Fibroblast of skin of right biceps (primary cell): ENCODE data around the gene PCNX2.

ENCODE experiments used
- DNase-seq: peaks from one replicate; pipeline ENCODE4 v3.0.0-alpha.2; 2013

The PCNX2 gene

DNA sequence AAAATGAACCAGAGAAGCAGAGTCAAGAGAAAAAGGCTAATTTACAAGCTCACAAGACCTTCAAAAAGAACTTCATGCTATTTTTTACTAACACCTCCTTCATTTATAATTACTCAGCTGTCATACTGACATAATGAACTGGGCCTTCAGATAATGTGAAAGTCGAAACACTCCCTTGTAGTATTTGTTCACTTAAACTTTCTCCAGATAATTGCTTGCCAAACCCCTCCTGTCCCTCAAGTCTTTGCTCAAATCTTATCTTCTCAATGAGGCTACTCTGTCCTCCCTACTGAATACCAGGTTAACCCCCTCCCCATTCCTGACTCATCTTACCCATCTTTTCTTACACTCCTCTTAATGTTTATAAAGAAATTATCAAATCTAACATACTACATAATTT is 20.9 kb upstream of the PCNX2 start:
- DNase-seq: no peak

DNA sequence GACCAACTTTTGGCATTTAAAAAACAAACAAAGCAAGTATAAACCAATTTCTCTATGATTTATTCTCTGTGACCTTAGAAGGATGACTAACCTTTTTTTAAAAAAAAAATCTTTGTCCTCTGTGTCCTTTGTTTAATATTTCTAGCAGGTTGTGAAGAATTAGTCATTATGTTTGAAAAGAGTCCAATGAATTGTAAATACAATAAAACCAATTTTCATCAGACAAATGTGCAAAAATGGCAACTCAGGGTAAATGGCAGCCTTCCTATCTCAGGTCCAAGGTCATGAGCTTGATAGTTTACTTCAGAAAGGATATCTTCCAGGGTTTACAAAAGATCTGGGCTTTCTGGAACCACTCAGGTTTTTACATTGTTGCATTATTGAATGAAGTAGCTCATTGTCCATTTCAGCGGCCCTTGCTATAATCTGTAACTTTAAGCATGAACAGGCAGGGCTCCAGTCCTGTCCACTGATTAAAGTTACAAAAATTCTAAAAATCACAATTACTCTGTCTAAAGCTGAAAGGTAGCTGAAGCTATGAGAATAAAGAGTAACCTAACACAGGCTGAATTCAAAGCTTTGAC is 20.3 kb upstream of the PCNX2 start:
- no peak for DNase-seq

- DNase-seq: no peak
These were observed 18.1 kb upstream of the PCNX2 start for GRCh38 chr1:233313434-233314155.

GRCh38 chr1:233304489-233305102 is 9.1 kb upstream of the PCNX2 start:
- peak; percentile 24 for DNase-seq

DNA sequence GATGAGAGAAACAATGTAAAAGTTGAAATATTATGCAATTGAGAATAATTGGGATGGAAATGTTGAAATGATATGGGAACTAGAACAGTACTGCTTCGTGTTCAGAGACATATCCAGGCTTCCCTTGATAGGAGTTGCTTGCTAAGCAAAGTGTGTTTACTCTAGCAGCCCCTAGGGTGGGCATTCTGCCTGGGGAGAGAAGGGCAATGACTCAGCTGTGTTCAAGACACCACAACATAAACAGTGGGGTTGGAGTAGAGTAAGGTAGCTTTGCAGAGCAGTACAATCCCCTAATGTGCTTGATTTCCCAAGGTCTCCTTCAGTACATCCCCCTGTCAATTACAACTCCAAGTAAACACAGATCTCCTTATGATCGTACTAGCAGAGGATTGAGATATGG is 4.8 kb upstream of the PCNX2 start:
- no peak for DNase-seq

DNA sequence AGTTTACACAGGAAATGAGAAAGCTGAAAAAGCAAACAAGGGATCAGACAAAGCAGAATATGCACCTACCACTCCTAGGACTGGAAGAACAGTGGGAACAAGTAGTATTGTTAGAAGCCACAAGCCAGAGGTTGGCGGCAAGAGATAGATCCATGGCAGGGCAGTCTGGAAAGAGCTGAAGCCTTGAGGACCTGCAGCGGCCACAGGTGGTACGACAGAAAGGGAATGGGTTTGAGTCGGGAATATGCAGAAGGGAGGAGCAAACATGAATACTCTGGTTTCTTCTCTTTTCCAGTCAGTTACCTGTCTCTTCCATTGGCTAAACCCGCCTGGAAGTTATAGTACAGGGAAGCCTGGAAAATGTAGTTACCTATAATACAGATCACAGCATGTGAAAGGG is 3.9 kb upstream of the PCNX2 start:
- no peak for DNase-seq

DNA sequence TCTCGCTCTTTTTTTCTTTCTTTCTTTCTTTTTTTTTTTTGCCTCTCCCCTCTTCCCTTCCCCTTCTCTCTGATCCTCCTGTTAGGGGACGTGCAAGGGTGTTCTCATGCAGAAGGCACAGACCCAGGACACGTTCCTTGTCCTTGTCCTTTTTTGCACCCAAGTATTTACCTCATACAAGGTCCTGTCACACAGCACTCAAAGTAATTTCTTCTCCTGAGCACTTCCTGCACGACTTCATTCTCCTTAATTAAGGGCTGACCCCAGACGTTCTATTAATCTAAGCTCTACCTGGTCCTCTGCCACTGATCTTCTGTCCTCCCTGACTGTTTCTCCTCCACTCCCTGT is 424 bp upstream of the PCNX2 start:
- DNase-seq: no peak

DNA sequence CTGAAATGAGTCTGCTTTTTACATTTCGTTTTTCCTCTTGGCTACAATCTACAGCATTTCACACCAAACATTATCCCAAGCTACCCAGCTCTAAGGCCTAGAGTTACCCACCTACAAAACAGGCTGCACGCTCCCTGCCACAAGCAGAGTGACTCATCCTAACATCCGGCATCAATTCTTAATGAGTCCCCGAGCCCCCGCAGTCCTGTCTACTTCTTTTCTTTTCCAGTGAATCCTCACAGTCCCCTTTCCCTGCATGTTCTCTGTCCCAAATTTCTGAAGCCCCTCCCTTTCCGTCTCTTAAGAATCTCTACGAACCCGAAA is 650 bp downstream of the PCNX2 start:
- DNase-seq: peak; percentile 74

- DNase-seq: peak; percentile 6
These were observed 1.7 kb downstream of the PCNX2 start for GRCh38 chr1:233293556-233294446.

- DNase-seq: no peak
These were observed 5.0 kb downstream of the PCNX2 start for GRCh38 chr1:233290396-233291034.

DNA sequence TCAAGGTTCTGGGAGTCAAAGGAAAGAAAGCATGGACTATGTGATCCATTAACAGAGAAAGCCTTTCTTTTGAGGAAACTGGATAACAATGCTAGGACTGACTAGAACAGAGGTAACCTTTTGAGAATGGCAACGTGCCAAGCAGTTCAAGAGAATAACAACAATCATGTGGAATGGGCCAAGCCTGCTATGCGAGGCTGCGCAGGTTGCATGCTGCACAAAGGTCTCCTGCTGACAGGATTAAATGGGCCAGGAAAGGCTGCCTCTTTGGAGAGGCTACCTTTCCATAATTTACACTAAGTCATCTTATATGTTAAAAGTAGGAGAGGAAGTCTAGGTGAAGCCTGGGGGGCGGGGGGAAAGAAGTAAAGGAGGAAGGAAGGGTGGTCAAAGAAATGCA is 5.8 kb downstream of the PCNX2 start:
- DNase-seq: no peak

DNA sequence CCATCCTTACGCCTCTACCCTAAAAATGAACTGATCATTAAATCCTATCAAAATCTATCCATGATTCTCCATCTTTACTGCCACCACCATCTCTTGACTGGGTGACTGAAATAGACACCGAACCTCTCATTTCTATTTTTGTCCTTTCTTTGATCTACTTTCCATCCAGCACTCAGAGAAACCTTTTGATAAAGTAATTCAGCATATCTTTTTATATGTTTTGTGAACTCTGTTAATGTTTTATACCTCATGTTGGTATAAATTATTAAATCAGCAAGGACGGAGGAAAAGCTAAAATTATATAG is 13.0 kb downstream of the PCNX2 start:
- no peak for DNase-seq

GRCh38 chr1:233281711-233282581 is 13.6 kb downstream of the PCNX2 start:
- peak; percentile 67 for DNase-seq

- DNase-seq: no peak
These were observed 15.6 kb downstream of the PCNX2 start for GRCh38 chr1:233279971-233280370.

DNA sequence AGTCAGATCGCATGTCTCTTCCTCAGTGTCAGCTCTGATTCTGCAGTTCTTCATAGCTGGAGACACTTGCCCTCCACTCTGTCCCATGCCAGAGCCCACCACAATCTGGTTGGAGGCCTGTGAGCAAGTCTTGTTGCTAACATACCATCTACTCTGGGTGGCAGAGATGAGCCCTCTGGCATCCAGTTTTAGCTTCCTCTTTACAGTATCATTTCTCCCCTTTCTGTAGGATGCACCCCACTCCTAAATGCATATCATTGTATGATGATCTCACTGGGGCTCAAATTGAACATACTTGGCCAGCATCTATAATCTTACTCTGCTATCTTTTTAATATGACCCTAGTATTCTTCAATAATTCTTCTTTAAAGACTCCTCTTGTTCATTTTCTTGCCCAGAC is 16.9 kb downstream of the PCNX2 start:
- DNase-seq: no peak

GRCh38 chr1:233277637-233278606 is 17.6 kb downstream of the PCNX2 start:
- no peak for DNase-seq

- peak; percentile 47 for DNase-seq
These were observed 25.9 kb downstream of the PCNX2 start for GRCh38 chr1:233269656-233270055.

GRCh38 chr1:233268389-233269022 is 27.0 kb downstream of the PCNX2 start:
- no peak for DNase-seq

GRCh38 chr1:233261695-233262094 is 33.8 kb downstream of the PCNX2 start:
- DNase-seq: no peak

GRCh38 chr1:233261206-233261605 is 34.3 kb downstream of the PCNX2 start:
- DNase-seq: no peak

GRCh38 chr1:233257786-233258185 is 37.7 kb downstream of the PCNX2 start:
- no peak for DNase-seq
